ENCODE data around the gene POU3F2. TPM values are rescaled to one million over a fixed set of nuclear protein-coding genes. Genes with fewer than 3 reads are reported as not detected.

Gene POU3F2
- total RNA-seq, 4 donors from 2014 or later = not detected

DNA sequence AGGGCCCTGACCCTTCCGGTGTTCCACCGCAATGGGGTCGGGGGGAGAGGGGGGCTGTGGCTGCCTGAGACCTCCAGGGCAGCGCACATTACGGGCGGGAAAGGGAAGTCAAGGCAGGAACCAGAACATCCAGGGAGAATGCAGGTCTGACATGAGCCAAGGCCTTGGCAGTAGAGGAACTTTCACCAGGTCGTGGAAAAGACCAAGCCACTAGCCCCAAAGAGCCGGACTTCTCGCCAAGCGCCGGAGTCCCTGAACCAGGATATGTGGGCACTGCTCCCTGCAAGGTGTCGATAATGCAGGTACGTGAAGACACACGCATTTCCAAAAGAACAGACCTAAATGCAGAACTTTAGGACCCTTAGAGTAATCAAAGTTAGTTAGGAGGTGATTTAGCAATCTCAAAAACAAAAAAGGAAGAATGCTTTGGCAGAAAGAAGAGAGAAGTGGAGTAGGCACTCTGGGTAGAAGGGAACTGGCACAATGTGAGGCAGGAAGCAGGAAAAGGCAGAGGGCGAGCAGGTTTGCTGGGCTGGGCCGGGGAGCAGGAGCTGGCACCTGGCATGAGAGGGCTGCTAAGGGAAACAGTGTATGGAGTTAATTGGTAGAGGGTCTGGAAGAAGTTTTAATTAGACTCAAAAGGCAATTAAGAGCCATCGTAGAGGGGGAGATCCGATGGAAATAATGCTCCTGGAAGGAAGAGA, 14.3 kb downstream of the POU3F2 start:
- Histone ChIP-seq H3K4me1 (peaks cover 0 to 29% (median 8%) of the 10 kb centered on the region in 4 donors), H3K27ac (no peak overlapping the region), H3K9me3 (no peaks in the 10 kb centered on the region), H3K36me3 (no peaks in the 10 kb centered on the region), H3K4me3 (no peak overlapping the region), H3K27me3 (peaks cover 0 to 36% of the 10 kb centered on the region in 2 donors)
- DNase-seq = no peak
- TF ChIP-seq POLR2A (IDR thresholded peaks at IDR 0.05) = no peak
- TF ChIP-seq, protein P1, sequence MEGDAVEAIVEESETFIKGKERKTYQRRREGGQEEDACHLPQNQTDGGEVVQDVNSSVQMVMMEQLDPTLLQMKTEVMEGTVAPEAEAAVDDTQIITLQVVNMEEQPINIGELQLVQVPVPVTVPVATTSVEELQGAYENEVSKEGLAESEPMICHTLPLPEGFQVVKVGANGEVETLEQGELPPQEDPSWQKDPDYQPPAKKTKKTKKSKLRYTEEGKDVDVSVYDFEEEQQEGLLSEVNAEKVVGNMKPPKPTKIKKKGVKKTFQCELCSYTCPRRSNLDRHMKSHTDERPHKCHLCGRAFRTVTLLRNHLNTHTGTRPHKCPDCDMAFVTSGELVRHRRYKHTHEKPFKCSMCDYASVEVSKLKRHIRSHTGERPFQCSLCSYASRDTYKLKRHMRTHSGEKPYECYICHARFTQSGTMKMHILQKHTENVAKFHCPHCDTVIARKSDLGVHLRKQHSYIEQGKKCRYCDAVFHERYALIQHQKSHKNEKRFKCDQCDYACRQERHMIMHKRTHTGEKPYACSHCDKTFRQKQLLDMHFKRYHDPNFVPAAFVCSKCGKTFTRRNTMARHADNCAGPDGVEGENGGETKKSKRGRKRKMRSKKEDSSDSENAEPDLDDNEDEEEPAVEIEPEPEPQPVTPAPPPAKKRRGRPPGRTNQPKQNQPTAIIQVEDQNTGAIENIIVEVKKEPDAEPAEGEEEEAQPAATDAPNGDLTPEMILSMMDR (IDR thresholded peaks at IDR 0.05) = no peak

DNA sequence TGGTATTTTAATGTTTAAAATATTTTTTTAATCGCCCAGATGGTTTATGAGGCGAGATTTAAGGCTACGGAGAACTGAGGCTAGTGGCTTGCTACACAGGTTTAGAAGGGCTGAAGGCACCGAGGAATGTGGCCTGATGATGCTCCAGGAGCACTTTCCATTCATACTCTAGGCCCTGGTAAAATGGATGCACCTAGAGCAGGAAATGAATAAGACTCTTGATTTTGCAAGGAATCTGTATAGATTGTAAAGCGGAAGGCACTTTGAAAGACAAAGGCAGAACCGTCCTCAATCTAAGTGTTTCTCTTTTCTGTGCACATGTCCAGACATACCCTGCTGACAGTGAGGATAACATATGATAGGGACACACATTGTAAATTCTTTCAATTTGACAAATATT, 30.1 kb downstream of the POU3F2 start:
- TF ChIP-seq POLR2A (IDR thresholded peaks at IDR 0.05) = no peak
- TF ChIP-seq, protein P1 (IDR thresholded peaks at IDR 0.05) = no peak
- Histone ChIP-seq H3K27me3 (no peaks in the 10 kb centered on the region), H3K27ac (no peak overlapping the region), H3K4me3 (no peak overlapping the region), H3K9me3 (no peaks in the 10 kb centered on the region), H3K4me1 (no peaks in the 10 kb centered on the region), H3K36me3 (no peaks in the 10 kb centered on the region)
- DNase-seq = no peak

DNA sequence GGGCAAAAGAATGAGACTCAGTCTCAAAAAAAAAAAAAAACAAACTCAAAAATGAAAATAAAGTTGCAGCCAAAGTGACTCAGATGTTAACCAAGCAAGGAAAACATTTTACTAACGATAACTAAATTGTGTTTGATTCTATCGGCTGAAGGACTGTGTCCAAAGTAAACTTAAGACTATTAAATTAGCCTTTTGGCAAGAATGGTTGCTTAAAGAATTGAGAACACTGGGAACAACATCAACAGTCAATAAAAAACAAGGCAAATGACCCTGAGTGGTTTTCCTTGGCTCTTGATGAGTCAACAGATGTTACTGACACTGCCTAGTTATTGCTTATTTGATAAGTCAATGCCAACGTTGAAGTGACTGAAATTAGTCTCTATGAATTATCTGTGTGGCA, 36.7 kb downstream of the POU3F2 start:
- no peaks in the 10 kb centered on the region for H3K9me3 ChIP-seq
- H3K4me1 ChIP-seq = no peaks in the 10 kb centered on the region
- no peaks in the 10 kb centered on the region for H3K27me3 ChIP-seq
- TF ChIP-seq, protein P1 (IDR thresholded peaks at IDR 0.05) = no peak
- no peak for TF ChIP-seq POLR2A (IDR thresholded peaks at IDR 0.05)
- H3K4me3 ChIP-seq = no peak overlapping the region
- no peak overlapping the region for H3K27ac ChIP-seq
- no peaks in the 10 kb centered on the region for H3K36me3 ChIP-seq
- DNase-seq = no peak

DNA sequence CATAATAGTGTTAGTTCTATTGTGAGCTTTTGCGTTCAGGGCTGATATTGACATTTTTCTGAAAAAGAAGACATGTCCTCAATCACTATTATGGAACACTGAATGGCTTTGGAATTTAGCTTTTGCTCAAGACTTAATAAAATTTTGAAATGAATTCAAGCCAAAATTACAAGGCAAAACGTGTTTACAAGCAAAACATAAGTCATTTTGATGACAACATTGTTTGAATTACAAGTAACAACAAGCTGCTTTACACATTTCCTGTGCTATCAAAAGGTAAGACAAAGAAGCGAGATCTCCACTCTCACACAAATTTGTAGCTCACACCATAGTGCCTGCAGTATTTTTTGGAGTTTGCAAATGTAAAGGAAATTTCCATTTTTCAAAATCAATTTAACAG, 37.4 kb downstream of the POU3F2 start:
- Histone ChIP-seq H3K9me3 (no peaks in the 10 kb centered on the region), H3K4me3 (no peak overlapping the region), H3K36me3 (no peaks in the 10 kb centered on the region), H3K4me1 (no peaks in the 10 kb centered on the region), H3K27me3 (no peaks in the 10 kb centered on the region), H3K27ac (no peak overlapping the region)
- no peak for DNase-seq
- no peak for TF ChIP-seq POLR2A (IDR thresholded peaks at IDR 0.05)
- TF ChIP-seq, protein P1 (IDR thresholded peaks at IDR 0.05) = no peak

DNA sequence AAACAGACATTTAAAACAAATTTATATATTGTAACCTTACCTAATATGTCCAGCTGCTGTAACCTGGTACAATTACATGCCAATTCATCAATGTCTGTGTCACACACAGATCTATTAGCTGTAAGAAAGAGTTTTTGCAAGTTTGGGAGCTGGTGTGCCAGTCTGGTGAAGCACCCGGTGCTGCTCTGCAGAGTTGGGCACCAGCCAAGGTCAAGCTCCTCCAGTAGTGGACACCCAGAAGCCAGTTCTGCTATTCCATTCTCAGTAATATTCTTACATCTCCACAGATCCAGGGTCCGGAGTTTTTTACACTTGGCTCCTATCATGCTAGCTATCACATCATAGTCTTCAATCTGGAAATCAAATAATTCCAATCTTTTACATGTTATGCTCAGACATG, 41.0 kb downstream of the POU3F2 start:
- no peak for DNase-seq
- no peaks in the 10 kb centered on the region for H3K27me3 ChIP-seq
- no peaks in the 10 kb centered on the region for H3K36me3 ChIP-seq
- no peak overlapping the region for H3K4me3 ChIP-seq
- H3K4me1 ChIP-seq = no peaks in the 10 kb centered on the region
- no peaks in the 10 kb centered on the region for H3K9me3 ChIP-seq
- no peak for TF ChIP-seq POLR2A (IDR thresholded peaks at IDR 0.05)
- TF ChIP-seq, protein P1 (IDR thresholded peaks at IDR 0.05) = no peak
- no peak overlapping the region for H3K27ac ChIP-seq

Measured in Peyer's patch (tissue), 4 donors.